SU-DHL-6 (cell line): Measurements from ENCODE around the gene KMT5C.

Source experiments
- H2AFZ ChIP-seq: fragments of 200-600 bp; sonication (generic); 2 replicates; pipeline ENCODE4 v1.6.1; 2014; ENCODE audit warnings: low read depth, mild to moderate bottlenecking, moderate library complexity, mixed read lengths, antibody characterized with exemption, low read length; ENCODE audit not compliant: severe bottlenecking
- H3F3A ChIP-seq: fragments of 200-600 bp; shearing (Covaris generic); 2 replicates; pipeline ENCODE4 v1.6.0; 2016; ENCODE audit warnings: antibody characterized with exemption, mild to moderate bottlenecking; ENCODE audit not compliant: insufficient read depth
- H3K27ac ChIP-seq: fragments of 200-600 bp; sonication (generic); 2 replicates; pipeline ENCODE4 v1.5.1; 2016; ENCODE audit warnings: low read depth, mild to moderate bottlenecking, low read length, moderate library complexity, mixed read lengths
- H3K27me3 ChIP-seq: fragments of 200-600 bp; sonication (generic), shearing (Covaris generic); 2 replicates; pipeline ENCODE4 v1.6.0; 2014; ENCODE audit warnings: mild to moderate bottlenecking, low read length
- H3K36me3 ChIP-seq: fragments of 200-600 bp; sonication (generic); 2 replicates; pipeline ENCODE4 v1.6.1; 2014; ENCODE audit warnings: mild to moderate bottlenecking, low read length, mixed read lengths
- H3K4me2 ChIP-seq: fragments of 300-600, 200-600 bp; shearing (Covaris generic), sonication (generic); 2 replicates; pipeline ENCODE4 v1.6.0; 2014; ENCODE audit warnings: low read length, low read depth, mild to moderate bottlenecking; ENCODE audit not compliant: poor library complexity, severe bottlenecking
- H3K4me3 ChIP-seq: fragments of 200-600 bp; sonication (generic); 2 replicates; pipeline ENCODE4 v1.5.1; 2014; ENCODE audit warnings: antibody characterized with exemption, low read length, mild to moderate bottlenecking, mixed read lengths; ENCODE audit not compliant: insufficient read depth, poor library complexity, severe bottlenecking
- H3K79me2 ChIP-seq: fragments of 200-600 bp; sonication (generic); 2 replicates; pipeline ENCODE4 v1.6.1; 2014; ENCODE audit warnings: mild to moderate bottlenecking, low read length, moderate library complexity; ENCODE audit not compliant: insufficient read depth
- H3K9ac ChIP-seq: fragments of 200-600 bp; sonication (generic); 2 replicates; pipeline ENCODE4 v1.7.0; 2014; ENCODE audit warnings: mild to moderate bottlenecking, low read length
- H3K9me2 ChIP-seq: fragments of 200-600 bp; sonication (generic); replicated peaks from 2 replicates; pipeline ENCODE4 v1.6.1; 2014; ENCODE audit warnings: low read length; ENCODE audit not compliant: insufficient read depth
- H3K9me3 ChIP-seq: fragments of 200-600 bp; sonication (generic); 2 replicates; pipeline ENCODE4 v1.6.1; 2014; ENCODE audit warnings: low read length, mixed read lengths; ENCODE audit not compliant: insufficient read depth
- H4K20me1 ChIP-seq: fragments of 200-600 bp; sonication (generic); 2 replicates; pipeline ENCODE4 v1.6.1; 2014; ENCODE audit warnings: low read depth, mild to moderate bottlenecking, antibody characterized with exemption, low read length, moderate library complexity, mixed read lengths
- CTCF ChIP-seq: fragments of 200-600 bp; sonication (generic); IDR thresholded peaks from one replicate; pipeline ENCODE4 v1.5.1; 2017; ENCODE audit warnings: antibody characterized with exemption, mild to moderate bottlenecking, low read length, moderate library complexity; ENCODE audit not compliant: insufficient read depth, poor library complexity, severe bottlenecking
- EZH2phosphoT487 ChIP-seq: fragments of 200-600 bp; sonication (generic), shearing (Covaris generic); conservative IDR thresholded peaks from 2 replicates; pipeline ENCODE4 v1.6.1; 2018; ENCODE audit warnings: mild to moderate bottlenecking, antibody characterized with exemption, low read length, moderate library complexity, mixed read lengths

KMT5C gene

GRCh38 chr19:55358493-55358892, 18.8 kb downstream of the KMT5C start:
- Histone ChIP-seq H3K9ac (no peak overlapping the region), H3F3A (no peaks in the 10 kb centered on the region)
- no peak for TF ChIP-seq EZH2phosphoT487
- no peak for TF ChIP-seq CTCF

GRCh38 chr19:55358943-55359908, 19.6 kb downstream of the KMT5C start:
- no peak overlapping the region for H3K4me2 ChIP-seq
- TF ChIP-seq CTCF (no peak), EZH2phosphoT487 (no peak)
- no peak overlapping the region for H3K4me3 ChIP-seq
- no peaks in the 10 kb centered on the region for H3K79me2 ChIP-seq
- no peak overlapping the region for H3K27ac ChIP-seq
- H3K9ac ChIP-seq = no peak overlapping the region
- no peaks in the 10 kb centered on the region for H3F3A ChIP-seq
- no peak overlapping the region for H2AFZ ChIP-seq
- no peaks in the 10 kb centered on the region for H4K20me1 ChIP-seq
- H3K9me2 ChIP-seq = no peaks in the 10 kb centered on the region
- no peaks in the 10 kb centered on the region for H3K9me3 ChIP-seq
- H3K36me3 ChIP-seq = no peaks in the 10 kb centered on the region
- no peaks in the 10 kb centered on the region for H3K27me3 ChIP-seq

More at GRCh38 chr19:55358493-55358892, 18.8 kb downstream of the KMT5C start:
- no peaks in the 10 kb centered on the region for H3K79me2 ChIP-seq
- no peak overlapping the region for H3K4me2 ChIP-seq
- H3K27ac ChIP-seq = no peak overlapping the region
- H3K9me2 ChIP-seq = no peaks in the 10 kb centered on the region
- H3K4me3 ChIP-seq = no peak overlapping the region
- no peaks in the 10 kb centered on the region for H3K27me3 ChIP-seq
- H2AFZ ChIP-seq = no peak overlapping the region
- no peaks in the 10 kb centered on the region for H3K36me3 ChIP-seq
- H4K20me1 ChIP-seq = no peaks in the 10 kb centered on the region
- H3K9me3 ChIP-seq = no peaks in the 10 kb centered on the region

- no peaks in the 10 kb centered on the region for H3F3A ChIP-seq
- H3K79me2 ChIP-seq = no peaks in the 10 kb centered on the region
- no peaks in the 10 kb centered on the region for H3K9me2 ChIP-seq
- H3K9me3 ChIP-seq = no peaks in the 10 kb centered on the region
- no peak overlapping the region for H2AFZ ChIP-seq
- H3K4me2 ChIP-seq = no peak overlapping the region
- no peaks in the 10 kb centered on the region for H4K20me1 ChIP-seq
- no peak overlapping the region for H3K4me3 ChIP-seq
- H3K27me3 ChIP-seq = no peaks in the 10 kb centered on the region
- no peaks in the 10 kb centered on the region for H3K36me3 ChIP-seq
- H3K27ac ChIP-seq = no peak overlapping the region
- no peak overlapping the region for H3K9ac ChIP-seq
- no peak for TF ChIP-seq CTCF
- no peak for TF ChIP-seq EZH2phosphoT487
Measured at GRCh38 chr19:55360902-55361301, 21.2 kb downstream of the KMT5C start.
